GM10847 (cell line): ENCODE results near the gene DPF1.

Source experiments
- POLR2A ChIP-seq: IDR thresholded peaks from 2 replicates; pipeline ENCODE4 v1.6.1; 2011; ENCODE audit not compliant: insufficient read length; ENCODE audit errors: extremely low read depth

Gene DPF1

DNA sequence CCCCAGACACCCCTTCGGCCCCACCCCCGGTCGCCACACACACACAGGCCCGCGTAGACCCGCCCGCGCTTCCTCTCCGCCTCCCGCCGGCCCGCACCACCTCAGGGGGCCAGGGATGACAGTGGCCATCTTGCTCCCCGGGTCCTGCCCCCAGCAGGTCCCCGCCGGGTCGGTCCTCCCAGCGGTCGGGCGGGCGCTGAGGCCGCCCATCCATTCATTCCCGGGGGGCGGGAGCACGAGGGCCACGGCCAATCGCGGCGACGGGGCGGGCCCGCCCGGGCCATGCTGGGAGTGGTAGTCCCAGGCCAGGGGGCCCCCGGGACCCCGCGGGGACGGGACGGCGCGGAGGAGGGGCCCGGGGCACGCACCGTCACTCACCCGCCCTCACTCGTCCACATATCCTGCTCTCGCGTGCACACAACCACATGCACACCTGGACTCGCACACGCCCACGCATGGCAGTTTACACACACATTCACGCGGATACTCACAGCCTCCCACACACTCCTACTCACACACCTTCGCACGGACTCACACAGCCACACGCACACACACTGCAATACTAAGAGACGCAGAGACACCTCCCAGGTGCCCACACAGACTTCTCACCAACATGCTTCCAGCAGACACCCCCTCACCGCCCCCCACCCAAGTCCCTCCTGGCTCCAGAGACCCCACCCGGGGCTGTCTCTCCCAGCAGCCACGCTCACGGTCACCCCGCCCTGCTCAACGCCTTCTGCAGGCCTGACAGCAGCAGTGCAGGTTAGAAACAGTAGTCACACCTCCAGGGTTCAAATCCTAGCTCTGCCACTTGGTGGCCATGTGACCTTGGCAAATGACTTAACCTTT, at the start of gene DPF1:
Gene DPF1, minus strand, starts transcription at position 209 of the 849 bp plus-strand sequence. Its CDS starts 80 bp downstream, at position 129.
- peak; percentile 22 for TF ChIP-seq POLR2A

DNA sequence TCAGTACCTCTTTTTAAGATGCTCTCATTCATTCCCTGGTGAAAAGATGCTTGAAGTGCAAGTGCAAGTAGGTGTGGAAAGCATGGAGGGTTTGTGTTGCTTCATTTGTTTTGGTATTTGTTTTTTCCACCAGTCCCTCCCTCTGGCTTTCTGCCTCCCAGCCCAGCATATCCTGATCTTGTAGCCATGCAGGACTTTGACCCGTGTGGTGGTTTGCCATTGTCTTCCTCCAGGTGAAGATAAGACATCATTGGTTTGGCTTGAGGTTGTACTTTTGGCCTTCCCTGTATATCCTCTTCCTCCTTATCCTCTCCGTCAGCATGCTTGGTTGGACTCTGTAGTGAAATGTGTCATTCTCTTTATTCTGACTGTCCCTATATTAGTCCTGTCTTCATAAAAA, 49.5 kb upstream of the DPF1 start:
- no peak for TF ChIP-seq POLR2A

DNA sequence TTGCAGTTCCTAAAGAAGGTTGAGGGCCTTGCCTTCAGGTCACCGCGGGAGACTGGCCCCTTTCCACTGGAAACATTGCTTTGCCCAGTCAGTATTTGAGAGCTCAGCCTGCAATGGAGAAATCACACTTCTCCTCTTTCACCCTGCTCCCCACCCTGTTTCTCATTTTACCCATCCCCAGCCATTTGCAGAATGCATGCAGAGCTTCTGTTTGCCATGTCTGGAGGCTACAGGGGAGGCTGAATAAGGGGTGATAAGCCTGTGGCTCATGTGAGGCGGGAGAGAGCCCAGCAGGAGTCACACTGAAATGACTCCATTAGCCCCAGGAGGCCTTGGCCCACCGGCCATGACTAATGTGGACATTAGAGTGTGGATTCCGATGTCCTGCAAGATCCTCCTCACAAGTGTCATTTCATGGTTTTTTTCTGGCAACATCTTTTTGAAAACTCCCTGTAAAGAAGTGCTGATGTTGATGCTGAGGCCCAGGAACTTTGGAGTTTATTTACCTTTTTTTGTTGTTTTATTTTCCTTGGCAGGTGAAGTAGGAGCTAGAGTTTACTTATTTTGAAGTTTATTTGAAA, 46.7 kb upstream of the DPF1 start:
- no peak for TF ChIP-seq POLR2A

- TF ChIP-seq POLR2A, result no peak
Observed at GRCh38 chr19:38268539-38268938, 44.5 kb upstream of the DPF1 start.

DNA sequence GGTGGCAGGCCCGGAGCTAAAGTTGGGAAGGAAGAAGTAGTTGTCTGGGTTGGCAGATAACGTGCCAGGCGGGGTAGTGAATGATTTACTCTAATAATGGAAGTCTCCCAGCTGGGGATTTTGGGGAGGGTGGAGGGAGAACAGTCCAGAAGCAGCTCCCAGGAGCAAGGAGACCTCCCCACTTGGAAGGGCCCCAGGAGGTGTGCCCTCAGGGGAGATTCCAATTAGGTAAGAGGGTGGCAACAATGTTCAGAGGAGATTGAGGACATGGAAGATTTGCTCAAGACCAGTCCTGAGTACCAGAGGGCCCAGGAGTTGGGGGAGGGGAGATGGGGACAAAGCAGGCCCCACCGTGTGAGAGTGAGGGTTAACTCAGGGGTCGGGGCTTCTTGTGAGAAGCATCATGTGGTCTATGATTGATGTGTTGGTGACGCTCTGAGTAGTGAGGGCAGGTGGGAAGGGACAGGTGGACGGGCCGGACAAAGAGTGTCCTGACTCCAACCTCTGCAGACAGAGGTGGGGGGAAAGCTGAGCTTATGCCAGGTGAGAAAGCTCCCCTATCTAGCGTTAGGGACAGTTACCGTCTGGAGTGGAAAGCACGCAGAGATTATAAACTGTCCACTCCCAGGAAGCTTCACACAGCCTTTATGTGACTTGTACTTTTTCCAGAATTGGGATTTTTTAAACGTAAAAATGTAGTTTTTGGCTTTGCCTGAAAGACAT, 43.9 kb upstream of the DPF1 start:
- TF ChIP-seq POLR2A, result no peak

DNA sequence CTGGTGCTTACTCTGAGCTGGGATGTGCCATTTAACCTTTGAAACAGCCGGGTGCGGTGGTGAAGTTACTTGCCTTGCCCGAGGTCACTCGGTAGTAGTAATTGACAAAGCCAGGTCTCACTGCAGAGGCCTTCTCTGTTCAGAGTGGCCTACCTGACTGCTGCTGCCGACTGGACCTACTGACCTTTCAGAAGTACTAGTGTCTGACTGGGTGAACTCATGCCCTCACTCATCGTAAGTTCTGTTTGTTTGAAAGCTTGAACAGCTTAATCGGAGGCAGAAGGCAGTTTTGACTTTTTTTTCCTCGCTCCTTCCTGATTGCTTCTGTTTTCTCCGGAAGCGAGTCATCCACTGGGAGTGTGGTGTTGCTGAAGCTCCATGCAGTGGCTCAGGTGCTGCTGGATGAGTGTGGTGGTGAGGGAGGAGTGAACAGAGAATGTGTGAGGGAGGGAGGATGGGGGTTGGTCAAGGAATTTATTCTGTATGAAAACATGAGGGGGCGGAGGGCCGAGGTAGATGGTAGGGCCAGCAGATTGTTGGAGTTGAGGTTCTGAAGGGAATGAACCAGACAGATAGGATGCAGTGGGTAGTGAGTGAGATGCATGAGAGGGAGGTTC, 43.1 kb upstream of the DPF1 start:
- no peak for TF ChIP-seq POLR2A

DNA sequence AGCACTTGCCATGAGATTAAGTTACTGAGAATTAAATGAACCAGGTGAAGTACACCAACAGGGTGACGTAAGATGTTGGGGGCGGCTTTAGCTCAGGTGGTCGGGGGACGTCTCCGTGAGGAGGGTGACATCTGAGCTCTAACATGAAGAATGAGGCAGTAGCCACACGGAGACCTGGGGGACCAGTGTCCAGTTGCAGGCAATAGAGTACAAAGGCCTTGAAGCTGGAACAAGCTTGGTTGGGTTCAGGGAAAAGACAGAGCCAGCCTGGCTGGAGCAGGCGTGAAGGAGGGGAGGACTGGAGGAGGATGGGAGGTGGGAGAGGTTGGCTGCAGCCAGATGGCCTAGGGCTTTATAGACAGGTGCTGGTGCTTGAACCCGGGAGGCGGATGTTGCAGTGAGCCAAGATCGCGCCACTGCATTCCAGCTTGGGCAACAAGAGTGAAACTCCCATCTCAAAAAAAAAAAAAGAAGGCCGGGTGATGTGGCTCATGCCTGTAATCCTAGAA, 42.0 kb upstream of the DPF1 start:
- no peak for TF ChIP-seq POLR2A

DNA sequence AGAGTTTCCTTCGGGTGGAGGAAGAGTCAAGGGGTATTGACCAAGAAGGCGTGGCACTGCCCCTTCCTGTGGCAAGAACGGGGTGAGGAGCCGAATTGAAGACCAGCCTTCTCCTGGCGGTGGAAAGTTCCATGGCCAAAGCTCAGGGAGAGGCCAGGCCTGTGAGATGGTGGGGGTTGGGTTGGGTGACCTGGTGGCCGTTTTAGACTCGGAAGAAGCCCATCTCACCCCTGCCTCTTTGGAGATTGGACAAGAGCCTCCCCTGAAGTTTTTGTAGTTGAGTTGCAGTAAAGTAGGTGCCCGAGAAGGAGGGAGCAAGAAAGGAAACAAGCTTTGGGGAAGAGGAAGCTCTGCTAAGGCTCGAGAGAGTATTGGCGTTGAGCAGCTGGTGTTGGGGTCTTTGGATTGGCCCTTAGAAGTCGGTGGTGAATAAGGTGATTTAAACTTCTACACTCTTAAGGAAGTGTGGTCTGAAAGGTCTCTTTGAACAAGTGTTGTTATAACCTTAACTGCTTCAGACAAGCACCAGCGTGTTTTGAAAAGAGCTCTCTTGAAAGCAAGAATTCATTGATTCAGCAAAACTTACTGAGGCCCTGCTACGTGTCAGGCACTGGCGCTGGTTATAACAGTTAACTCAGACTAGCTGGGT, 41.3 kb upstream of the DPF1 start:
- no peak for TF ChIP-seq POLR2A

DNA sequence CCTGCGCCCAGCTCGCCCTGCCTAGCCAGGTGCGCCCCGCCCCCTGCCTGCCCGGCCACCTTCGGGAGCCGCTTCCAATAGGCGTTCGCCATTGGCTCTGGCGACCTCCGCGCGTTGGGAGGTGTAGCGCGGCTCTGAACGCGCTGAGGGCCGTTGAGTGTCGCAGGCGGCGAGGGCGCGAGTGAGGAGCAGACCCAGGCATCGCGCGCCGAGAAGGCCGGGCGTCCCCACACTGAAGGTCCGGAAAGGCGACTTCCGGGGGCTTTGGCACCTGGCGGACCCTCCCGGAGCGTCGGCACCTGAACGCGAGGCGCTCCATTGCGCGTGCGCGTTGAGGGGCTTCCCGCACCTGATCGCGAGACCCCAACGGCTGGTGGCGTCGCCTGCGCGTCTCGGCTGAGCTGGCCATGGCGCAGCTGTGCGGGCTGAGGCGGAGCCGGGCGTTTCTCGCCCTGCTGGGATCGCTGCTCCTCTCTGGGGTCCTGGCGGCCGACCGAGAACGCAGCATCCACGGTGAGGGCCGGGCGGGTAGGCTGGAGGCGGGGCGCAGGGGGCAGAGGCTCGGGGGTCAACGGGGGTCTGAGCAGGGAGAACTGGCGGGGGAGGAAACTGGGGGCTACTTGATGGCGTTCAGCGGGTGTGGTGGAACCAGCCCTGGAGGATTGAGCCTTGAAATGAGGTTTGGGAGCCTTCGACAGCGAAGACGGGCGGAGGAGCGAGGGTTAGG, 40.6 kb upstream of the DPF1 start, which contains the start of gene SPINT2:
Gene SPINT2, plus strand, starts transcription at position 88 of the 727 bp plus-strand sequence. Its CDS starts 320 bp downstream, at position 408.
- no peak for TF ChIP-seq POLR2A

- TF ChIP-seq POLR2A, result no peak
Observed at GRCh38 chr19:38263689-38264485, 39.9 kb upstream of the DPF1 start.

GRCh38 chr19:38262585-38263268, 38.7 kb upstream of the DPF1 start:
- TF ChIP-seq POLR2A, result no peak

GRCh38 chr19:38255383-38256014, 31.5 kb upstream of the DPF1 start:
- TF ChIP-seq POLR2A, result no peak

DNA sequence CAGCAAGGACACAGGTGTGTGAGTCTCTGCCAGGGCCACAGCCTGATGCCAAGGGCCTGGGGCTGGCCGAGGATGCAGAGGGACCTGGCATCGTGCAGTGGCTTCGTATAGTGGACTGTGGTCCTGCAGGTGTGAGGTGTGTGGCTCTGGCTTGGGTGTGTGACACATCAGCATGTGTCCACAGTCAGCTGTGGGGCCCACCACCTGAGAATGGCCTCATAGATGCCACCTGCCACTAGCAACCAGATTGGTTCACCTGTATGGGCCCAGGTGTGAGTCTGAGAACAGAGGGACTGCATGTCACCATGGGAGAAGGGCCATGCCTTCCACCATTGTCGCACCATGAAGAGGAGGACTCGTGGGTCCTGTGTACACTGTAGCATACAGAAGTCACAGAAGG, 29.8 kb upstream of the DPF1 start:
- TF ChIP-seq POLR2A, result no peak
